ENCODE data around the gene RSL24D1. TPM values are rescaled to one million over a fixed set of nuclear protein-coding genes. Genes with fewer than 3 reads are reported as not detected.

Gene RSL24D1
- total RNA-seq, 1 experiment from 2014 or later: 115 TPM

DNA sequence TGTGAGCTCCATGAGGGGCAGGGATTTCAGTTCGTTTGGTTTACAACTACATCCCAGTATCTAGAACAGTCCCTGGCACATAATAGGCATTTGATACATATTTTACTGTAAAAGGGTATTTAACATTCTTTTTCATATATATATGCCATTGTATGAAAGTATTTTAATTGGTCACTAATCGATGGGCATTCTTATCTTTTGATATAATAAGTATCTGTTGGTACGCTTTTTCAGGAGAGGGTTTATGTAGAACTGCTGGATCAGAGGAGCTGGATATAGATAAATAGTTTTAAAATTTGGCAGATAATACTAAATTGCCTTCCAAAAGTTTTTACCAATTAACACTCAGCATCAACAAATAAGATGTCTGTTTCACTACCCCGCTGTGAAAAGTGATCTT is 978 bp upstream of the RSL24D1 start:
- CTCF ChIA-PET: interaction anchor here (0.6 to 2.2 kb wide), 9 partner anchors 24 to 329 kb away, joined by 3 to 7 read pairs (median 3); partner anchors contain the start of genes CCPG1 and PIERCE2

More for the DNA sequence above, 978 bp upstream of the RSL24D1 start:
- POLR2A ChIA-PET: no interaction called here
- TF ChIP-seq SP1 (CRISPR knock-in tag; conservative IDR thresholded peaks at IDR 0.05): no peak
- TF ChIP-seq SMAD3 (CRISPR knock-in tag; IDR thresholded peaks at IDR 0.05; ENCODE audit: borderline replicate concordance): no peak
- TF ChIP-seq, protein P1, sequence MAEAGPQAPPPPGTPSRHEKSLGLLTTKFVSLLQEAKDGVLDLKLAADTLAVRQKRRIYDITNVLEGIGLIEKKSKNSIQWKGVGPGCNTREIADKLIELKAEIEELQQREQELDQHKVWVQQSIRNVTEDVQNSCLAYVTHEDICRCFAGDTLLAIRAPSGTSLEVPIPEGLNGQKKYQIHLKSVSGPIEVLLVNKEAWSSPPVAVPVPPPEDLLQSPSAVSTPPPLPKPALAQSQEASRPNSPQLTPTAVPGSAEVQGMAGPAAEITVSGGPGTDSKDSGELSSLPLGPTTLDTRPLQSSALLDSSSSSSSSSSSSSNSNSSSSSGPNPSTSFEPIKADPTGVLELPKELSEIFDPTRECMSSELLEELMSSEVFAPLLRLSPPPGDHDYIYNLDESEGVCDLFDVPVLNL (CRISPR knock-in tag; IDR thresholded peaks at IDR 0.05; ENCODE audit: borderline replicate concordance, low read depth): no peak
- TF ChIP-seq, protein P2, sequence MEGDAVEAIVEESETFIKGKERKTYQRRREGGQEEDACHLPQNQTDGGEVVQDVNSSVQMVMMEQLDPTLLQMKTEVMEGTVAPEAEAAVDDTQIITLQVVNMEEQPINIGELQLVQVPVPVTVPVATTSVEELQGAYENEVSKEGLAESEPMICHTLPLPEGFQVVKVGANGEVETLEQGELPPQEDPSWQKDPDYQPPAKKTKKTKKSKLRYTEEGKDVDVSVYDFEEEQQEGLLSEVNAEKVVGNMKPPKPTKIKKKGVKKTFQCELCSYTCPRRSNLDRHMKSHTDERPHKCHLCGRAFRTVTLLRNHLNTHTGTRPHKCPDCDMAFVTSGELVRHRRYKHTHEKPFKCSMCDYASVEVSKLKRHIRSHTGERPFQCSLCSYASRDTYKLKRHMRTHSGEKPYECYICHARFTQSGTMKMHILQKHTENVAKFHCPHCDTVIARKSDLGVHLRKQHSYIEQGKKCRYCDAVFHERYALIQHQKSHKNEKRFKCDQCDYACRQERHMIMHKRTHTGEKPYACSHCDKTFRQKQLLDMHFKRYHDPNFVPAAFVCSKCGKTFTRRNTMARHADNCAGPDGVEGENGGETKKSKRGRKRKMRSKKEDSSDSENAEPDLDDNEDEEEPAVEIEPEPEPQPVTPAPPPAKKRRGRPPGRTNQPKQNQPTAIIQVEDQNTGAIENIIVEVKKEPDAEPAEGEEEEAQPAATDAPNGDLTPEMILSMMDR (IDR thresholded peaks at IDR 0.05): no peak
- TF ChIP-seq RORB (CRISPR knock-in tag; IDR thresholded peaks at IDR 0.05): no peak
- no peak for TF ChIP-seq ZNF671 (CRISPR knock-in tag; IDR thresholded peaks at IDR 0.05)
- no peak for TF ChIP-seq GABPB1 (CRISPR knock-in tag; IDR thresholded peaks at IDR 0.05)
- TF ChIP-seq PRRX2 (CRISPR knock-in tag; IDR thresholded peaks at IDR 0.05): no peak
- no peak for TF ChIP-seq ZNF416 (CRISPR knock-in tag; IDR thresholded peaks at IDR 0.05)
- TF ChIP-seq, protein P3, sequence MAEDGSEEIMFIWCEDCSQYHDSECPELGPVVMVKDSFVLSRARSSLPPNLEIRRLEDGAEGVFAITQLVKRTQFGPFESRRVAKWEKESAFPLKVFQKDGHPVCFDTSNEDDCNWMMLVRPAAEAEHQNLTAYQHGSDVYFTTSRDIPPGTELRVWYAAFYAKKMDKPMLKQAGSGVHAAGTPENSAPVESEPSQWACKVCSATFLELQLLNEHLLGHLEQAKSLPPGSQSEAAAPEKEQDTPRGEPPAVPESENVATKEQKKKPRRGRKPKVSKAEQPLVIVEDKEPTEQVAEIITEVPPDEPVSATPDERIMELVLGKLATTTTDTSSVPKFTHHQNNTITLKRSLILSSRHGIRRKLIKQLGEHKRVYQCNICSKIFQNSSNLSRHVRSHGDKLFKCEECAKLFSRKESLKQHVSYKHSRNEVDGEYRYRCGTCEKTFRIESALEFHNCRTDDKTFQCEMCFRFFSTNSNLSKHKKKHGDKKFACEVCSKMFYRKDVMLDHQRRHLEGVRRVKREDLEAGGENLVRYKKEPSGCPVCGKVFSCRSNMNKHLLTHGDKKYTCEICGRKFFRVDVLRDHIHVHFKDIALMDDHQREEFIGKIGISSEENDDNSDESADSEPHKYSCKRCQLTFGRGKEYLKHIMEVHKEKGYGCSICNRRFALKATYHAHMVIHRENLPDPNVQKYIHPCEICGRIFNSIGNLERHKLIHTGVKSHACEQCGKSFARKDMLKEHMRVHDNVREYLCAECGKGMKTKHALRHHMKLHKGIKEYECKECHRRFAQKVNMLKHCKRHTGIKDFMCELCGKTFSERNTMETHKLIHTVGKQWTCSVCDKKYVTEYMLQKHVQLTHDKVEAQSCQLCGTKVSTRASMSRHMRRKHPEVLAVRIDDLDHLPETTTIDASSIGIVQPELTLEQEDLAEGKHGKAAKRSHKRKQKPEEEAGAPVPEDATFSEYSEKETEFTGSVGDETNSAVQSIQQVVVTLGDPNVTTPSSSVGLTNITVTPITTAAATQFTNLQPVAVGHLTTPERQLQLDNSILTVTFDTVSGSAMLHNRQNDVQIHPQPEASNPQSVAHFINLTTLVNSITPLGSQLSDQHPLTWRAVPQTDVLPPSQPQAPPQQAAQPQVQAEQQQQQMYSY (CRISPR knock-in tag; IDR thresholded peaks at IDR 0.05): no peak
- no peak for TF ChIP-seq ZBTB21 (CRISPR knock-in tag; IDR thresholded peaks at IDR 0.05; ENCODE audit: borderline replicate concordance)
- no peak for TF ChIP-seq TEAD1 (CRISPR knock-in tag; IDR thresholded peaks at IDR 0.05)
- no peak for TF ChIP-seq MYBL2 (CRISPR knock-in tag; IDR thresholded peaks at IDR 0.05)
- TF ChIP-seq, protein P4, sequence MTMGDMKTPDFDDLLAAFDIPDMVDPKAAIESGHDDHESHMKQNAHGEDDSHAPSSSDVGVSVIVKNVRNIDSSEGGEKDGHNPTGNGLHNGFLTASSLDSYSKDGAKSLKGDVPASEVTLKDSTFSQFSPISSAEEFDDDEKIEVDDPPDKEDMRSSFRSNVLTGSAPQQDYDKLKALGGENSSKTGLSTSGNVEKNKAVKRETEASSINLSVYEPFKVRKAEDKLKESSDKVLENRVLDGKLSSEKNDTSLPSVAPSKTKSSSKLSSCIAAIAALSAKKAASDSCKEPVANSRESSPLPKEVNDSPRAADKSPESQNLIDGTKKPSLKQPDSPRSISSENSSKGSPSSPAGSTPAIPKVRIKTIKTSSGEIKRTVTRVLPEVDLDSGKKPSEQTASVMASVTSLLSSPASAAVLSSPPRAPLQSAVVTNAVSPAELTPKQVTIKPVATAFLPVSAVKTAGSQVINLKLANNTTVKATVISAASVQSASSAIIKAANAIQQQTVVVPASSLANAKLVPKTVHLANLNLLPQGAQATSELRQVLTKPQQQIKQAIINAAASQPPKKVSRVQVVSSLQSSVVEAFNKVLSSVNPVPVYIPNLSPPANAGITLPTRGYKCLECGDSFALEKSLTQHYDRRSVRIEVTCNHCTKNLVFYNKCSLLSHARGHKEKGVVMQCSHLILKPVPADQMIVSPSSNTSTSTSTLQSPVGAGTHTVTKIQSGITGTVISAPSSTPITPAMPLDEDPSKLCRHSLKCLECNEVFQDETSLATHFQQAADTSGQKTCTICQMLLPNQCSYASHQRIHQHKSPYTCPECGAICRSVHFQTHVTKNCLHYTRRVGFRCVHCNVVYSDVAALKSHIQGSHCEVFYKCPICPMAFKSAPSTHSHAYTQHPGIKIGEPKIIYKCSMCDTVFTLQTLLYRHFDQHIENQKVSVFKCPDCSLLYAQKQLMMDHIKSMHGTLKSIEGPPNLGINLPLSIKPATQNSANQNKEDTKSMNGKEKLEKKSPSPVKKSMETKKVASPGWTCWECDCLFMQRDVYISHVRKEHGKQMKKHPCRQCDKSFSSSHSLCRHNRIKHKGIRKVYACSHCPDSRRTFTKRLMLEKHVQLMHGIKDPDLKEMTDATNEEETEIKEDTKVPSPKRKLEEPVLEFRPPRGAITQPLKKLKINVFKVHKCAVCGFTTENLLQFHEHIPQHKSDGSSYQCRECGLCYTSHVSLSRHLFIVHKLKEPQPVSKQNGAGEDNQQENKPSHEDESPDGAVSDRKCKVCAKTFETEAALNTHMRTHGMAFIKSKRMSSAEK (CRISPR knock-in tag; IDR thresholded peaks at IDR 0.05; ENCODE audit: borderline replicate concordance): no peak
- no peak for TF ChIP-seq ZNF219 (CRISPR knock-in tag; IDR thresholded peaks at IDR 0.05; ENCODE audit: borderline replicate concordance)
- no peak for TF ChIP-seq TEAD4 (CRISPR knock-in tag; IDR thresholded peaks at IDR 0.05)
- ATAC-seq: no peak
- no peak overlapping the region for H3K27ac Mint-ChIP-seq
- peaks cover 14% of the 10 kb centered on the region for H3K36me3 Mint-ChIP-seq
- H3K4me1 Mint-ChIP-seq: peaks cover 2% of the 10 kb centered on the region; the same call in 1 of the 2 replicates
- no peaks in the 10 kb centered on the region; the same call in none of the 2 replicates for H3K27me3 Mint-ChIP-seq (ENCODE audit: low read depth)
- peaks cover 13% of the 10 kb centered on the region for H3K9me3 Mint-ChIP-seq
- H3K4me3 Mint-ChIP-seq: no peak overlapping the region
- DNase-seq (ENCODE audit: low spot score): no peak

Data from WTC11 (cell line).